Heart right ventricle (tissue), 16 donors: ENCODE results near the gene PRODH2. TPM values are rescaled to one million over a fixed set of nuclear protein-coding genes. Genes with fewer than 3 reads are reported as not detected.

Experiments used
- ATAC-seq, 8 donors: fragments of 200-7000 bp; cut with Tn5 transposase; one replicate each; pipeline ENCODE4 v1.9.1; 2020; ENCODE audit warnings: mild to moderate bottlenecking in 8 of 8, moderate library complexity in 8 of 8, moderate number of reproducible peaks in 1 of 8
- DNase-seq, 2 donors: peaks; one replicate each; pipeline ENCODE4 v3.0.0-alpha.2; 2020
- H3K27ac ChIP-seq, 10 donors: fragments of 200-600 bp; sonication (generic) in 2 of 10; one replicate each; pipeline versions ENCODE4 v1.5.0 to v1.8.0; 2020 to 2022; ENCODE audit warnings: mild to moderate bottlenecking in 3 of 10
- H3K27me3 ChIP-seq, 7 donors: fragments of 200-600 bp; one replicate each; pipeline ENCODE4 v1.8.0; 2021 to 2022; ENCODE audit warnings: mild to moderate bottlenecking in 2 of 7
- H3K36me3 ChIP-seq, 9 donors: fragments of 200-600 bp; sonication (generic) in 1 of 9; one replicate each; pipeline versions ENCODE4 v1.5.0 to v1.8.0; 2020 to 2022; ENCODE audit warnings: mild to moderate bottlenecking in 2 of 9
- H3K4me1 ChIP-seq, 9 donors: fragments of 200-600 bp; sonication (generic) in 1 of 9; one replicate each; pipeline versions ENCODE4 v1.5.0 to v1.8.0; 2020 to 2022; ENCODE audit warnings: mild to moderate bottlenecking in 4 of 9
- H3K4me3 ChIP-seq, 10 donors: fragments of 200-600 bp; sonication (generic) in 2 of 10; one replicate each; pipeline versions ENCODE4 v1.5.0 to v1.8.0; 2020 to 2022; ENCODE audit warnings: mild to moderate bottlenecking in 7 of 10, moderate library complexity in 2 of 10
- H3K9me3 ChIP-seq, 11 donors: fragments of 200-600 bp in 10 of 11; sonication (generic) in 2 of 11; one replicate each; pipeline versions ENCODE4 v1.5.0 to v1.8.0; 2013 to 2022; ENCODE audit warnings: mild to moderate bottlenecking in 2 of 11, control low read depth in 1 of 11, moderate library complexity in 1 of 11
- WGBS, 2 donors: extraction: QIAGEN DNeasy Blood & Tissue Kit; methylation state at CpG; one replicate each; pipeline ENCODE4 v1.1.7; 2013; ENCODE audit warnings: inconsistent platforms in 1 of 2; 5-methylcytosine and 5-hydroxymethylcytosine counted together
- intact Hi-C, 10 donors: fragments of 100-400 bp; cut with DNase I; formaldehyde crosslinking; loops; one replicate each; pipeline versions ENCODE4 v1.11.1 to v1.14.2; 2022
- polyA plus RNA-seq, 2 donors: library from polyadenylated mRNA; stranded (reverse); fragments of 200-250 nt; gene quantifications; one replicate each; pipeline ENCODE4 v1.2.3, GENCODE V29; 2013
- total RNA-seq, 10 donors: library from RNA; stranded (reverse); fragmentation: NEBNext Ultra II Directional in 3 of 10; extraction: Animal tissue kit (Norgen Biotek cat#: 25700) in 3 of 10; gene quantifications; one replicate each; pipeline versions ENCODE4 v1.2.1 to v1.2.4, GENCODE V29; 2021 to 2023
- TF ChIP-seq, protein P1 (sequence below), 9 donors: fragments of 200-600 bp; sonication (generic) in 2 of 9; IDR thresholded peaks; one replicate each; pipeline versions ENCODE4 v1.5.0 to v1.8.0; 2021 to 2022; ENCODE audit warnings: antibody characterized with exemption in 9 of 9, mild to moderate bottlenecking in 5 of 9, moderate library complexity in 1 of 9
- donor health status: Arrhythmogenic right ventricular cardiomyopathy.
- donor health status: ischemic (EF 13 %, LVEDD 7.1; RV severe dilation, severe dysfunction).
- donor health status: healthy with polysubstance abuse.
- donor health status: DM: no; HTN: yes; CAD: no.
- donor health status: DM: no; HTN: no; CAD: no.
- donor health status: ischemic (EF 25% LVEDD 6.9; RV normal size, moderate dysfunction).
- donor health status: ischemic (EF 25% LVEDD 5.7; RV mildly dilated, moderate dysfunction).
- donor health status: healthy.
- donor health status: DM: yes; HTN: yes; CAD: no.
- donor health status: Ischemic cardiomyopathy.
- donor health status: ischemic (EF 35%, LVEDD 5.7; RV mildly dilated, moderate dysfunction).
- donor health status: nonischemic (EF 11% LVEDD 7.7; RV severe dilation, severe dysfunction).
- donor health status: DM: yes; HTN: yes; CAD: no.
- donor health status: PGD.
- donor health status: ischemic (EF 29% LVEDD 5.4; RV normal size, mild dysfunction).
- donor health status: nonischemic (EF 23%, LVEDD 6.1; RV moderate dilation, normal function).

The PRODH2 gene
- total and polyA plus RNA-seq, 12 donors = not detected

DNA sequence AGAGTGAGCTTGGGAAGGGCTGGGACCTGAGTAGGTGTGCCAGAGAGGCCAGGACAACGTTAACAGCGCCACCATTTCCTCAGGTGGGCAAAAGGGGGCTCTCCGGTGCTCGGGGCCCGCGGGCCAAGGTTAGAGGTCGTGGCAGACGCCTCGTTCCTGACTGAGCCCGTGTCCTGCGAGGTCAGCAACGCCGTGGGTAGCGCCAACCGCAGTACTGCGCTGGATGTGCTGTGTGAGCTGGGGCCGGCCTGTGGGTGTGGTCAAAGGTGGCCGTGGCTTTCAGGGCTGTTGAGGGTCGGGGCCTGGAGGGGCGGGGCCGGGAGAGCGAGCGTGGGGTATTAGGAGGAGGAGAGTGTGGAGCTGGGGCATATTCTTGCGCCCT lies 47.8 kb upstream of the PRODH2 start:
- Histone ChIP-seq H3K27ac (no peak overlapping the region), H3K36me3 (no peaks in the 10 kb centered on the region), H3K9me3 (no peaks in the 10 kb centered on the region), H3K4me1 (peaks cover 0 to 29% (median 12%) of the 10 kb centered on the region in 9 donors), H3K4me3 (no peak overlapping the region), H3K27me3 (peaks cover 20 to 93% (median 76%) of the 10 kb centered on the region in 7 donors)
- ATAC-seq (peak in 1 of 8 donors; percentile 29), DNase-seq (no peak)
- WGBS, 2 donors = 15 to 17% methylated on average over 21 to 24 of the region's 24 CpGs
- TF ChIP-seq, protein P1, sequence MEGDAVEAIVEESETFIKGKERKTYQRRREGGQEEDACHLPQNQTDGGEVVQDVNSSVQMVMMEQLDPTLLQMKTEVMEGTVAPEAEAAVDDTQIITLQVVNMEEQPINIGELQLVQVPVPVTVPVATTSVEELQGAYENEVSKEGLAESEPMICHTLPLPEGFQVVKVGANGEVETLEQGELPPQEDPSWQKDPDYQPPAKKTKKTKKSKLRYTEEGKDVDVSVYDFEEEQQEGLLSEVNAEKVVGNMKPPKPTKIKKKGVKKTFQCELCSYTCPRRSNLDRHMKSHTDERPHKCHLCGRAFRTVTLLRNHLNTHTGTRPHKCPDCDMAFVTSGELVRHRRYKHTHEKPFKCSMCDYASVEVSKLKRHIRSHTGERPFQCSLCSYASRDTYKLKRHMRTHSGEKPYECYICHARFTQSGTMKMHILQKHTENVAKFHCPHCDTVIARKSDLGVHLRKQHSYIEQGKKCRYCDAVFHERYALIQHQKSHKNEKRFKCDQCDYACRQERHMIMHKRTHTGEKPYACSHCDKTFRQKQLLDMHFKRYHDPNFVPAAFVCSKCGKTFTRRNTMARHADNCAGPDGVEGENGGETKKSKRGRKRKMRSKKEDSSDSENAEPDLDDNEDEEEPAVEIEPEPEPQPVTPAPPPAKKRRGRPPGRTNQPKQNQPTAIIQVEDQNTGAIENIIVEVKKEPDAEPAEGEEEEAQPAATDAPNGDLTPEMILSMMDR (IDR thresholded peaks at IDR 0.05) = no peak
- intact Hi-C loops = no loop called here

DNA sequence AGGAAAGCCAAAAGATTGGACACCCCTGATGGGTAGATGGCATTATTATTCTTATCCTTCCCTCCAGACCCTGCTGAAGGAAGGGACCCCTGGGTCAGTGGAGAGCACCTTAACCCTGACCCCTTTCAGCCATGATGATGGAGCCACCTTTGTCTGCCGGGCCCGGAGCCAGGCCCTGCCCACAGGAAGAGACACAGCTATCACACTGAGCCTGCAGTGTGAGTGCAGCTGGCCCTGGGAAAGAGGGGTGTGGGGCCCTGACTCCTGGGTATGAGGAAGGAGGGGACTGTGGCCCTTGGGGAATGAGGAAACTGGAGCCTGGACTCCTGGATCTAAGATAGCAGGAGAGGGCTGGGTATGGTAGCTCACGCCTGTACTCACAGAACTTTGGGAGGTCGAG lies 46.8 kb upstream of the PRODH2 start:
- ATAC-seq (no peak), DNase-seq (no peak)
- peaks cover 20 to 97% (median 85%) of the 10 kb centered on the region in 7 donors for H3K27me3 ChIP-seq
- intact Hi-C loops = no loop called here
- TF ChIP-seq, protein P1 (IDR thresholded peaks at IDR 0.05) = no peak
- H3K9me3 ChIP-seq = no peaks in the 10 kb centered on the region
- no peaks in the 10 kb centered on the region for H3K36me3 ChIP-seq
- H3K27ac ChIP-seq = no peak overlapping the region
- H3K4me1 ChIP-seq = peaks cover 0 to 29% (median 12%) of the 10 kb centered on the region in 9 donors
- WGBS, 2 donors = 68 to 78% methylated on average over 4 of the region's 4 CpGs
- no peak overlapping the region for H3K4me3 ChIP-seq

DNA sequence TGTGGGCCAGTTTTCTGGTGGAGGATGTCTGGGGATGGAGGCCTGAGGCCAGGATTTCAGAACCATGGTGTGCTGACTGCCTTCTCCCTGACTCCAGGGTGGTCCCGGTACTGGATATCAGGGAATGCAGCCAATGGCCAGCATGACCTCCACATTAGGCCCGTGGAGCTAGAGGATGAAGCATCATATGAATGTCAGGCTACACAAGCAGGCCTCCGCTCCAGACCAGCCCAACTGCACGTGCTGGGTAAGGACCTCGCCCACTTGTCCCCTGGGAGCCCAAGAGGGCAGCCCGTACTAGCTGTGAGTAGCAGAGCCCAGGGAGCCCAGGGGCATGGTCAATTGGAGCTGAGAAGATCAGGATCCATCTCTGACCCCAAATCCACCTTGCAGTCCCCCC lies 45.7 kb upstream of the PRODH2 start:
- DNase-seq = no peak
- ATAC-seq = no peak
- no peaks in the 10 kb centered on the region for H3K36me3 ChIP-seq
- intact Hi-C loops = no loop called here
- H3K27me3 ChIP-seq = peaks cover 20 to 99% (median 94%) of the 10 kb centered on the region in 7 donors
- TF ChIP-seq, protein P1 (IDR thresholded peaks at IDR 0.05) = no peak
- no peak overlapping the region for H3K27ac ChIP-seq
- H3K4me1 ChIP-seq = peaks cover 0 to 29% (median 12%) of the 10 kb centered on the region in 9 donors
- WGBS, 2 donors = 78 to 82% methylated on average over 6 of the region's 6 CpGs
- no peak overlapping the region for H3K4me3 ChIP-seq
- H3K9me3 ChIP-seq = no peaks in the 10 kb centered on the region

DNA sequence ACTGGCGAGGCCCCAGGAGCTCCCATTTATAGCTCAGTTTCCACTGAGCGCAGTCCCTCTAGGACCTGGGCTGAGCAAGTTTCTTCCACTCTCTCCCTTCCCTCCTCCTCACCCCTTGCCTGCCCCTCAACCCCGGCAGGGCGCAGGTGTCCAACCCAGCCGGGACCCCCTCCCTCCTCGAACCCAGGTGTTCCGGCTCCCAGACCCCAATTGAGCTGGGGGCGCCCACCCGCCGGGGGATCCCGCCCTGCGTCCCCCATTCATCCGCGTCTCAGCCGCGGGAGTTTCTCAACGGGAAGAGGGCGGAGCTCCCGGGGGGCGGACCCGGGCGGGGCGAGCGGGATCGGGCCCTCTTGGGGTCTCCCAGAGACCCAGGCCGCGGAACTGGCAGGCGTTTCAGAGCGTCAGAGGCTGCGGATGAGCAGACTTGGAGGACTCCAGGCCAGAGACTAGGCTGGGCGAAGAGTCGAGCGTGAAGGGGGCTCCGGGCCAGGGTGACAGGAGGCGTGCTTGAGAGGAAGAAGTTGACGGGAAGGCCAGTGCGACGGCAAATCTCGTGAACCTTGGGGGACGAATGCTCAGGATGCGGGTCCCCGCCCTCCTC lies 44.0 kb upstream of the PRODH2 start, which contains the start of gene KIRREL2:
Gene KIRREL2 (plus strand): TSS at position 366 of the 604 bp plus-strand sequence. CDS start 209 bp downstream, at position 575.
- DNase-seq = no peak
- Histone ChIP-seq H3K27me3 (peaks cover 20 to 98% (median 93%) of the 10 kb centered on the region in 7 donors), H3K4me3 (peak within 1 kb of the TSS; percentile 1 to 63 (median 52)), H3K9me3 (no peaks in the 10 kb centered on the region), H3K27ac (no peak within 1 kb of the TSS), H3K4me1 (peaks cover 0 to 29% (median 12%) of the 10 kb centered on the region in 9 donors), H3K36me3 (no peaks in the 10 kb centered on the region)
- peak in 5 of 8 donors; percentile 16 to 47 (median 34) for ATAC-seq
- 0 to 1% methylated on average over 42 of the region's 42 CpGs for WGBS, 2 donors
- intact Hi-C loops = no loop called here
- TF ChIP-seq, protein P1 (IDR thresholded peaks at IDR 0.05) = no peak
